ENCODE results near the gene TLR10. TPM values are rescaled to one million over a fixed set of nuclear protein-coding genes. Genes with fewer than 3 reads are reported as not detected.
A peak's percentile ranks its signal among the peaks of the same experiment; 100 is the strongest.

TLR10 gene
- total RNA-seq (2021; fragmentation: NEBNext Ultra II Directional; extraction: Animal tissue kit (Norgen Biotek cat#: 25700)) = not detected
- long read RNA-seq = 0 reads

DNA sequence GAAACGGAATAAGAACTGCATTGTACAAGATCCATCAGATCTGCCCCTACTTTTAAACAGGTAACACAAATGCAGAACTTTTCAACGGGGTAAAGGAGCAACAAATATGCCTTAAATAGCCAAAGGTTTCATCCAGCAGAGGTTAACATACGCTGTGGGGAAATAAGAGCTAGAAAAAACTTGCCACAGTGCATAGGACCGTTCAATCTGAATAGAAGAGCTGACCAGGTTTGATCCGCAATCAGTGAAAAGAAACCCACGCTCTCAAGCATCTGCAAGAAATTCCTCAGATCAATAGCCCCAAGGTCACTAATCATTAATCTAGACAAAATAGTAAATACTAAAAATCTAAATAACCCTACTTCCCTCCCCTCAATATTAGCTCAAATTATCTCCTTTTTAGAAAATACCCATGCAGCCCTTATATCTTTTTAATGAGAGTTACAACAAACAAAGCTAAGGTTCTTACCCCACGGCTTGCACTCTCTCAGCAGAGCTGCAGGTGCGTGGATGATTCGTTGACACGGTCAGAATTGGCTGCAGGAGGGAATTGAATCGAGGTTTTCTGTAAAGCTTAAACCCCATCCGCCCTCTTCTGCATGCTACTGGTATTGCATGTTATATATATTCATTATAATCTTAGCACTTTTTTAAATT is at the start of gene TLR10:
Gene TLR10 (minus strand): TSS at position 539 of the 657 bp plus-strand sequence. CDS start 7,400 bp downstream, outside the sequence.
- no peak for DNase-seq
- H3K4me1 Mint-ChIP-seq (ENCODE audit: low read depth) = no peaks in the 10 kb centered on the region
- H3K4me3 Mint-ChIP-seq = no peak within 1 kb of the TSS
- no peaks in the 10 kb centered on the region for H3K9me3 Mint-ChIP-seq
- H3K27ac Mint-ChIP-seq = no peak within 1 kb of the TSS
- peaks cover 15% of the 10 kb centered on the region for H3K27me3 Mint-ChIP-seq (ENCODE audit: insufficient read depth)
- H3K36me3 Mint-ChIP-seq (ENCODE audit: low read depth) = no peaks in the 10 kb centered on the region
- peak; percentile 85 for TF ChIP-seq CTCF (IDR thresholded peaks at IDR 0.05)

DNA sequence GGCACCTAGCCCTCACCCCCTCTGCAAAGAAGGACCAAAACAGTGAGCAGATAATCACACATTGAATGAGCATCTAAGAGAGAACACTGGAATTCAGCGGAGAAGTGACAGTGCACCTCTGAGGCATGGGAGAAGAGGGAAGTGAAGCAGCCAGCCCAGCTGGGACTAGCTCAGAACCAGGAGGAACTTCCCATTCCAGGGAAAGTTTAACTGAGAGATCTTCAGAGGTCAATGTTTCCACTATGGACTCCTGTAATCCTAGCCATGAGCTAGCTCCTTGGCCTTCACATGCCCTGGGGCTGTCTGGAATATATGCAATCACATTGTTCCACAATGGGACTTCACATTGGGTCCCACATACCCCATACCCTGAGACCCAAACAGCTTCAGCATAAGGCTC is 49.4 kb upstream of the TLR10 start:
- Mint-ChIP-seq H3K27ac (no peak overlapping the region), H3K4me3 (no peak overlapping the region), H3K9me3 (peaks cover 5% of the 10 kb centered on the region; the same call in 1 of the 2 replicates), H3K4me1 (ENCODE audit: low read depth) (peaks cover 17% of the 10 kb centered on the region), H3K27me3 (ENCODE audit: insufficient read depth) (peaks cover 10% of the 10 kb centered on the region), H3K36me3 (ENCODE audit: low read depth) (no peaks in the 10 kb centered on the region)
- no peak for TF ChIP-seq CTCF (IDR thresholded peaks at IDR 0.05)
- DNase-seq = no peak

- no peak for TF ChIP-seq CTCF (IDR thresholded peaks at IDR 0.05)
- peak; percentile 6 for DNase-seq
- H3K27ac Mint-ChIP-seq = no peak overlapping the region
Observed at GRCh38 chr4:38831653-38832052, 48.9 kb upstream of the TLR10 start.

DNA sequence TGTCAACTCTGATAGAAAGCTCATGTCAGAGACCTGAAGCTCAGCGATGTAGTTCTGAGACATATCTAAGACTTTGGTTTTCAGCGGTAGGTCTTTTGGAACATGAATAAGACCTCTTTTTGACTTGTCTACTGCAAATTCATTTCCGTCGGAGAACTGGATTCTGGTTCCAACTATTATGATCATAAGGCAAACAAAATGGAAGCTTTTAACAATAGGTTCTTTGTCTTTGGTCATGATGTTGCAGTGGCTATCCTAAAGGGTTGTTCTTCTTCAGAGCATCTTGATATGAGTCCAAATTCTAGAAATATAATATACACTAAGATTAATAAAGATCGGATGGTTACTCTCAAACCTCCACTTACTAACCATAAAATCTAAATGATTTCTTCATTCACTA is 46.4 kb upstream of the TLR10 start:
- Mint-ChIP-seq H3K4me1 (ENCODE audit: low read depth) (peaks cover 17% of the 10 kb centered on the region), H3K27ac (no peak overlapping the region), H3K36me3 (ENCODE audit: low read depth) (no peaks in the 10 kb centered on the region), H3K27me3 (ENCODE audit: insufficient read depth) (peaks cover 18% of the 10 kb centered on the region), H3K4me3 (no peak overlapping the region), H3K9me3 (no peaks in the 10 kb centered on the region; the same call in 1 of the 2 replicates)
- DNase-seq = no peak
- no peak for TF ChIP-seq CTCF (IDR thresholded peaks at IDR 0.05)

More at GRCh38 chr4:38831653-38832052, 48.9 kb upstream of the TLR10 start:
- peaks cover 17% of the 10 kb centered on the region for H3K4me1 Mint-ChIP-seq (ENCODE audit: low read depth)
- H3K36me3 Mint-ChIP-seq (ENCODE audit: low read depth) = no peaks in the 10 kb centered on the region
- H3K9me3 Mint-ChIP-seq = peaks cover 5% of the 10 kb centered on the region; the same call in 1 of the 2 replicates
- H3K27me3 Mint-ChIP-seq (ENCODE audit: insufficient read depth) = peaks cover 10% of the 10 kb centered on the region
- no peak overlapping the region for H3K4me3 Mint-ChIP-seq

DNA sequence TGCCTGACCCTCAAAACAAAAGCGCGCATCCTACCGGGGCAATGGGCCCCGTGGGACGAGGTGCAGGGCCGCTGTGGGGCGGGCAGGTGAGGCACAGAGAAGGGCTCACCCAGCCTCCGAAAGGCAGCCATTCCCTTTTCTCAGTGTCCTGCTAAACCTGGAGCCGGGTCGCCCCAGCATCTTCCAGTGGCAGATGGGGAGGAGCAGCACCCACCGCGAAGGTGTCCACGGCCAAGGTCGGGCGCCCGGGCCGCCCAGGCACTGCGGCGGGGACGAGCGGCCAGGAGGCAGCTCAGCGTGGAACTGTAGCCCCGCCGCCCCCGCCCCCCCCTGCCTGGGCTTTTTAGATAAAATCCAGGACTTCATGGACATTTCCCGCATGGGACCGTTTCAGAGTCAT is 41.0 kb upstream of the TLR10 start:
- Mint-ChIP-seq H3K4me1 (ENCODE audit: low read depth) (no peaks in the 10 kb centered on the region; the same call in 1 of the 2 replicates), H3K27me3 (ENCODE audit: insufficient read depth) (peaks cover 19% of the 10 kb centered on the region), H3K9me3 (peaks cover 5% of the 10 kb centered on the region; the same call in 1 of the 2 replicates), H3K4me3 (no peak overlapping the region), H3K27ac (no peak overlapping the region), H3K36me3 (ENCODE audit: low read depth) (peaks cover 4% of the 10 kb centered on the region; the same call in 1 of the 2 replicates)
- no peak for DNase-seq
- TF ChIP-seq CTCF (IDR thresholded peaks at IDR 0.05) = no peak

All from HFFc6 (cell line).